Activated T-helper 2 cell treated with anti-CD3 and anti-CD28 coated beads, Interferon-gamma antibody, Interleukin-2, Interleukin-4, amounts not matched to agents 10 μg/mL and 5 μg/mL and 100 μg/mL, durations not matched to agents 14 hours and 24 hours and 36 hours (primary cell): ENCODE results near the gene HCRT. TPM values are rescaled to one million over a fixed set of nuclear protein-coding genes. Genes with fewer than 3 reads are reported as not detected.
A peak's percentile ranks its signal among the peaks of the same experiment; 100 is the strongest.

Experiments used
- DNase-seq: peaks from one replicate; pipeline ENCODE4 v3.0.0; 2021; ENCODE audit warnings: low spot score
- H3K27ac Mint-ChIP-seq: one replicate; pipeline ENCODE4 v1.8.0; 2021; ENCODE audit warnings: mixed read lengths
- H3K27me3 Mint-ChIP-seq: one replicate; pipeline ENCODE4 v1.8.0; 2021; ENCODE audit warnings: low read depth, mixed read lengths
- H3K36me3 Mint-ChIP-seq: one replicate; pipeline ENCODE4 v1.8.0; 2021; ENCODE audit warnings: low read depth, mixed read lengths
- H3K4me1 Mint-ChIP-seq: one replicate; pipeline ENCODE4 v1.8.0; 2021; ENCODE audit warnings: low read depth, mixed read lengths
- H3K4me3 Mint-ChIP-seq: one replicate; pipeline ENCODE4 v1.8.0; 2021; ENCODE audit warnings: low read depth, mild to moderate bottlenecking, moderate library complexity, mixed read lengths
- H3K9me3 Mint-ChIP-seq: one replicate; pipeline ENCODE4 v1.8.0; 2021; ENCODE audit warnings: mixed read lengths
- intact Hi-C: fragments of 100-400 bp; cut with micrococcal nuclease; formaldehyde crosslinking; loops from one replicate; pipeline ENCODE4 v1.15.1; 2023
- total RNA-seq: library from RNA; stranded (reverse); gene quantifications from 2 replicates; pipeline ENCODE4 v1.2.3, GENCODE V29; 2022

HCRT gene
- total RNA-seq, 1 donor from 2014 or later, result not detected

GRCh38 chr17:42180922-42181850, 4.1 kb downstream of the HCRT start, which contains the start of gene KCNH4:
Gene KCNH4, minus strand, starts transcription at chr17:42181142. Its CDS starts 197 bp downstream, at chr17:42180945.
- Mint-ChIP-seq H3K27ac (no peak within 1 kb of the TSS), H3K27me3 (peaks cover 33% of the 10 kb centered on the region), H3K9me3 (no peaks in the 10 kb centered on the region), H3K4me1 (peaks cover 42% of the 10 kb centered on the region), H3K36me3 (peaks cover 3% of the 10 kb centered on the region), H3K4me3 (peak within 1 kb of the TSS; percentile 49)
- DNase-seq, result peak; percentile 81
- intact Hi-C loops, result loop anchor here (2.0 to 5.0 kb wide), 2 partner anchors 26 to 64 kb away; partner anchors contain the start of gene RAB5C

GRCh38 chr17:42180411-42180921, 4.8 kb downstream of the HCRT start:
- Mint-ChIP-seq H3K27ac (no peak overlapping the region), H3K36me3 (peaks cover 3% of the 10 kb centered on the region), H3K4me3 (peak overlapping the region; percentile 32), H3K9me3 (no peaks in the 10 kb centered on the region), H3K4me1 (peaks cover 42% of the 10 kb centered on the region), H3K27me3 (peaks cover 33% of the 10 kb centered on the region)
- DNase-seq, result no peak
- intact Hi-C loops, result loop anchor here (2.0 to 5.0 kb wide), 2 partner anchors 26 to 63 kb away; partner anchors contain the start of gene RAB5C

- Mint-ChIP-seq H3K36me3 (peaks cover 3% of the 10 kb centered on the region), H3K27ac (no peak overlapping the region), H3K4me3 (peak overlapping the region; percentile 32), H3K4me1 (peaks cover 42% of the 10 kb centered on the region), H3K27me3 (peaks cover 33% of the 10 kb centered on the region), H3K9me3 (no peaks in the 10 kb centered on the region)
- DNase-seq, result no peak
- intact Hi-C loops, result loop anchor here (2.0 to 5.0 kb wide), 2 partner anchors 25 to 63 kb away; partner anchors contain the start of gene RAB5C
Observed at GRCh38 chr17:42179911-42180410, 5.3 kb downstream of the HCRT start.

GRCh38 chr17:42179335-42179734, 5.9 kb downstream of the HCRT start:
- H3K4me3 Mint-ChIP-seq, result peak overlapping the region; percentile 35
- intact Hi-C loops, result no loop called here
- H3K9me3 Mint-ChIP-seq, result no peaks in the 10 kb centered on the region
- peaks cover 33% of the 10 kb centered on the region for H3K27me3 Mint-ChIP-seq
- H3K4me1 Mint-ChIP-seq, result peaks cover 36% of the 10 kb centered on the region
- H3K36me3 Mint-ChIP-seq, result peaks cover 3% of the 10 kb centered on the region
- H3K27ac Mint-ChIP-seq, result no peak overlapping the region
- no peak for DNase-seq

- intact Hi-C loops, result no loop called here
- Mint-ChIP-seq H3K36me3 (peaks cover 3% of the 10 kb centered on the region), H3K9me3 (no peaks in the 10 kb centered on the region), H3K27ac (no peak overlapping the region), H3K4me3 (no peak overlapping the region), H3K27me3 (peaks cover 33% of the 10 kb centered on the region), H3K4me1 (peaks cover 34% of the 10 kb centered on the region)
- DNase-seq, result no peak
Observed at GRCh38 chr17:42178817-42179216, 6.4 kb downstream of the HCRT start.

GRCh38 chr17:42177684-42178083, 7.6 kb downstream of the HCRT start:
- peaks cover 33% of the 10 kb centered on the region for H3K27me3 Mint-ChIP-seq
- H3K27ac Mint-ChIP-seq, result no peak overlapping the region
- no peak overlapping the region for H3K4me3 Mint-ChIP-seq
- H3K4me1 Mint-ChIP-seq, result peaks cover 22% of the 10 kb centered on the region
- no peaks in the 10 kb centered on the region for H3K9me3 Mint-ChIP-seq
- no peaks in the 10 kb centered on the region for H3K36me3 Mint-ChIP-seq
- intact Hi-C loops, result no loop called here
- no peak for DNase-seq

GRCh38 chr17:42174126-42174783, 11.0 kb downstream of the HCRT start:
- no peaks in the 10 kb centered on the region for H3K36me3 Mint-ChIP-seq
- DNase-seq, result no peak
- intact Hi-C loops, result no loop called here
- no peak overlapping the region for H3K27ac Mint-ChIP-seq
- no peak overlapping the region for H3K4me3 Mint-ChIP-seq
- H3K9me3 Mint-ChIP-seq, result no peaks in the 10 kb centered on the region
- H3K4me1 Mint-ChIP-seq, result peaks cover 11% of the 10 kb centered on the region
- peaks cover 11% of the 10 kb centered on the region for H3K27me3 Mint-ChIP-seq

GRCh38 chr17:42171831-42172230, 13.4 kb downstream of the HCRT start:
- Mint-ChIP-seq H3K4me1 (no peaks in the 10 kb centered on the region), H3K36me3 (no peaks in the 10 kb centered on the region), H3K4me3 (no peak overlapping the region), H3K27ac (no peak overlapping the region), H3K27me3 (no peaks in the 10 kb centered on the region), H3K9me3 (no peaks in the 10 kb centered on the region)
- intact Hi-C loops, result no loop called here
- no peak for DNase-seq

GRCh38 chr17:42169351-42169750, 15.9 kb downstream of the HCRT start:
- H3K4me1 Mint-ChIP-seq, result no peaks in the 10 kb centered on the region
- H3K27me3 Mint-ChIP-seq, result no peaks in the 10 kb centered on the region
- no peak overlapping the region for H3K4me3 Mint-ChIP-seq
- DNase-seq, result no peak
- no peaks in the 10 kb centered on the region for H3K36me3 Mint-ChIP-seq
- no peak overlapping the region for H3K27ac Mint-ChIP-seq
- H3K9me3 Mint-ChIP-seq, result no peaks in the 10 kb centered on the region
- intact Hi-C loops, result no loop called here

- H3K27me3 Mint-ChIP-seq, result no peaks in the 10 kb centered on the region
- no peak for DNase-seq
- H3K4me3 Mint-ChIP-seq, result no peak overlapping the region
- no peaks in the 10 kb centered on the region for H3K36me3 Mint-ChIP-seq
- no peaks in the 10 kb centered on the region for H3K9me3 Mint-ChIP-seq
- peaks cover 2% of the 10 kb centered on the region for H3K4me1 Mint-ChIP-seq
- H3K27ac Mint-ChIP-seq, result no peak overlapping the region
- intact Hi-C loops, result no loop called here
Observed at GRCh38 chr17:42167807-42168206, 17.4 kb downstream of the HCRT start.

- Mint-ChIP-seq H3K4me3 (no peak overlapping the region), H3K27ac (no peak overlapping the region), H3K36me3 (no peaks in the 10 kb centered on the region), H3K27me3 (no peaks in the 10 kb centered on the region), H3K4me1 (peaks cover 2% of the 10 kb centered on the region), H3K9me3 (no peaks in the 10 kb centered on the region)
- DNase-seq, result no peak
- intact Hi-C loops, result no loop called here
Observed at GRCh38 chr17:42166196-42166763, 19.0 kb downstream of the HCRT start.

GRCh38 chr17:42165751-42166150, 19.5 kb downstream of the HCRT start:
- Mint-ChIP-seq H3K4me3 (no peak overlapping the region), H3K27me3 (no peaks in the 10 kb centered on the region), H3K4me1 (peaks cover 2% of the 10 kb centered on the region), H3K27ac (no peak overlapping the region), H3K9me3 (no peaks in the 10 kb centered on the region), H3K36me3 (no peaks in the 10 kb centered on the region)
- intact Hi-C loops, result no loop called here
- DNase-seq, result no peak
